ENCODE data around the gene C3orf18.

- TF ChIP-seq CTCF (IDR thresholded peaks at IDR 0.05; ENCODE audit: insufficient read depth, low read length) (no peak), POLR2AphosphoS5 (IDR thresholded peaks at IDR 0.05; ENCODE audit: low read depth) (no peak), GABPA (IDR thresholded peaks at IDR 0.05; ENCODE audit: low read depth) (no peak), SPI1 (IDR thresholded peaks at IDR 0.05; ENCODE audit: borderline replicate concordance, low read depth) (no peak), REST (IDR thresholded peaks at IDR 0.05; ENCODE audit: insufficient replicate concordance, low read depth) (no peak)
These were observed 3.2 kb downstream of the C3orf18 start for GRCh38 chr3:50564321-50564720.

Data from HL-60 (cell line).